ENCODE results near the gene M6PR.
"Not testable (repeated sequence)": the region's sequence is repeated elsewhere in the genome, so short reads cannot be mapped to it uniquely, and the experiment has no call there.

M6PR gene

DNA sequence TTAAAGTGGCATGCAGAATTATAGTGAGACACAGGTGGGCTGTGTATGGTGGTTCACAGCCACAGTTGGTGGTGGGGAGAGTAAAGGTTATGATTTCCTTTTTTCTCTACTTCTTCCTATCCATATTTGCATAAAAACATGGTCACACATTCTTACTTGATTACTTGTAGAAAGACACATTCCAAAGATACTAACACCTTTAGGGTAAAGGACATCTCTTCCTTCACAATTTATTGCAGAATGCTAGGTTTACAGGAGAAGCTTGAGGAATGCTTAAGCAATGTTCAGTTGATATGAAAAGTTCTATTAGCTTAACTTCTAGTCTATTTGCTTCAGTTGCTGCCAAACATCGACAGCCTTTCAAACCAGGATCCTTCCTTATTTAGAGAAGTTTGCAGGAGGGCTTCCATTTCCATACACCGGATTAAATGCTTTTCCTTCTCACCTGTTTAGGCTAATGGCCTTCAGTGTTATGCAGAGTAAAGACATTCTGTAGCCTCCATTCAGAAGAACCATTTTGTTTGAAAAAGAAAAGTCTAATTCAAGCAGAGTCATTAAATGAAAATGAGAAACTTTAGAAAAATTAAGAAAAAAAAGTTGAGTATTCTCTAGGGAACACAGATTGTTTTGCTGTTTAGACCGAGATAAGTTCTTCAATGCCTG lies 37.7 kb downstream of the M6PR start:
- DNase-seq = no peak

DNA sequence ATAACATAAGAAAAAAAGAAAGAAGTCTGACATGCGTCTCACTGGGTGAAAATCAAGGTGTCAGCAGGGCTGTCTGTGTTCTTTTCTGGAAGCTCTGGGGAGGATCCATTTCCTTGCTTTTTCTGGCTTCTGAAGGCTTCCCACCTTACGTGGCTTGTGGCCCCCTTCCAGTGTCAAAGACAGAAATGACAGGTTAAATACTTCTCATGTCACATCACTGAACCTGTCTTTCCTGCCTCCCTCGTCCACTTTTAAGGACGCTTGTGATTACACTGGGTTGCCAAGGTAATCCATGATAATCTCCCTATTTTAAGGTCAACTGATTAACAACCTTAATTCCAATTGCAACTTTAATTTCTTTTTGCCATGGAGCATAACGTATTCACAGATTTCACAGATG lies 39.7 kb downstream of the M6PR start:
- DNase-seq = no peak

GRCh38 chr12:8907513-8907912 lies 41.9 kb downstream of the M6PR start:
- no peak for DNase-seq

DNA sequence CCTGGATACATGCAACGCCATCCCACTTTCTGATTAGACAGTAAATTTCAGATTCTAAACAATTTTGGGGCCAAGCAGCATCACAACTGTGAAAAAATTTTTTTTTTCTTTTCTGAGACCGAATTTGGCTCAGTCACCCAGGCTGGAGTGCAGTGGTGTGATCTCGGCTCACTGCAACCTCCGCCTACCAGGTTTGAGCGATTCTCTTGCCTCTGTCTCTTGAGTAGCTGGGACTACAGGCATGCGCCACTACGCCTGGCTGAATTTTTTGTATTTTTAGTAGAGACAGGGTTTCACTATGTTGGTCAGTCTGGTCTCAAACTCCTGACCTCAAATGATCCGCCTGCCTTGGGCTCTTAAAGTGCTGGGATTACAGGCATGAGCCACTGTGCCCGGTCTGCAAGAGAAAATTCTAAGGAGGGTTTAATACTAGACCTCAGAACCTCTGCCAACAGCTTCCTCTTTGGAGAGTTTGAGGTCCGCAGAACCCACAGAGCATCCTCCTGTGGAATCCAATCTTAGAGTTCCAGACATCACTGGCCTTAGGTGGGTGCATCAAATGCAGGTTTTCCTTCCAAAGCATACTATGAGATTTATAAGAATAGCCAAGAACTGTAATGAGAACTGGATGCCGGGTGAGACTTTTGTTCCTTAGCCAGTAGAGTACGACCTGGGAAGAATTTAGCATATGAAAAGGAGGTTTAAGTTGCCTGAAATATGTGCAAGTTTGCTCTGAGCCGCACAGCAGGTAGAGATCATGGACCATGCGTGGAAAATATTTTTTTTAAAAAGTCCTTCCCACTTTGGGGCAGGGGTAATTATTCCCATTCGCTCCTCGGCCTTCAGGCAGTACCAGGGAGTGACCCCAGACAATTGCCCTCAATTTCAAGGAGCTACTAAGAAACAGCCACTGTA lies 42.9 kb downstream of the M6PR start:
- no peak for DNase-seq

DNA sequence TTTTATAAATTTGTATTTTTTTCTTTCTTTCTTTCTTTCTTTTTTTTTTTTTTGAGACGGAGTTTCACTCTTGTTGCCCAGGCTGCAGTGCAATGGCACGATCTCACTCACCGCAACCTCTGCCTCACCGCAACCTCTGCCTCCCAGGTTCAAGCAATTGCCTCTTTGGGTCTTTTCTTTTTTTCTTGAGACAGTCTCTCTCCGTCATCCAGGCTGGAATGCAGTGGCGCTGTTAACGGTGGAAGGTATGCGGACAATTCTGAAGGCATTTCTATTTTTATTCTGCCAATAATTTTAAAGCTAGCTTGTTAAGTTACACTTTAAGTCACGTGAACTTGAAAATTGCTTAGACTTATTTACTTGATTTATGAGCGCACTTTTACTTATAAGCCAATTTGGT lies 43.9 kb downstream of the M6PR start:
- DNase-seq = no peak

GRCh38 chr12:8904665-8905064 lies 44.8 kb downstream of the M6PR start:
- no peak for DNase-seq

DNA sequence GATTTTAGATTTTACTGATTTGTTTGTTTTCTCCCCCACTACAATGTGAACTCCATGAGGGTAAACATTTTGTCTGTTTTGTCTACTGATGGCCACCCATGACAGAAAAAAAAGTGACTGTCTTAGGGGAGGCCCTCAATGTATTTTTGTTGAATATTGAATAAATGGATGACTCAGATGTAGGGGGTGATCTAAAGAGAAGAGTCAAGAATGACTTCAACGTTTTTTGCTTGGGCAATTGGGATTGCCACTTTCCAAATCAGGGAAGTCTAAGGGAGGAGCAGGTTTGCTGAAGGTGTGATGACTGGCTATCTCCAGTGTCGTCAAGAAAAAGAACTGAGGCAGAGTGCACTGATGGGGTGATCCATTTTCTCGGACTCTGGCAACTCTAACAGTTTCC lies 45.8 kb downstream of the M6PR start:
- no peak for DNase-seq

DNA sequence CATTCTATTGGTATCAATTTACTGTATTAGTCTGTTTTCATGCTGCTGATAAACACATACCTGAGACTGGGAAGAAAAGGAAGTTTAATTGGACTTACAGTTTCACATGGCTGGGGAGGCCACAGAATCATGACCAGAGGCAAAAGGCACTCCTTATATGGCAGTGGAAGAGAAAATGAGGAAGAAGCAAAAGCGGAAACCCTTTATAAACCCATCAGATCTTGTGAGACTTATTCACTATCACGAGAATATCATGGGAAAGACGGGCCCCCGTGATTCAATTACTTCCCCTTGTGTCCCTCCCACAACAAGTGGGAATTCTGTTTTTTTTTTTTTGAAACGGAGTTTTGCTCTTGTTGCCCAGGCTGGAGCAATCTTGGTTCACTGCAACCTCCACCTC lies 46.7 kb downstream of the M6PR start:
- DNase-seq = not testable (repeated sequence)

GRCh38 chr12:8899830-8900229 lies 49.6 kb downstream of the M6PR start:
- no peak for DNase-seq

GRCh38 chr12:8897081-8897480 lies 52.4 kb downstream of the M6PR start:
- no peak for DNase-seq

GRCh38 chr12:8894986-8895385 lies 54.5 kb downstream of the M6PR start:
- DNase-seq = no peak

GRCh38 chr12:8894378-8894777 lies 55.1 kb downstream of the M6PR start:
- DNase-seq = no peak

DNA sequence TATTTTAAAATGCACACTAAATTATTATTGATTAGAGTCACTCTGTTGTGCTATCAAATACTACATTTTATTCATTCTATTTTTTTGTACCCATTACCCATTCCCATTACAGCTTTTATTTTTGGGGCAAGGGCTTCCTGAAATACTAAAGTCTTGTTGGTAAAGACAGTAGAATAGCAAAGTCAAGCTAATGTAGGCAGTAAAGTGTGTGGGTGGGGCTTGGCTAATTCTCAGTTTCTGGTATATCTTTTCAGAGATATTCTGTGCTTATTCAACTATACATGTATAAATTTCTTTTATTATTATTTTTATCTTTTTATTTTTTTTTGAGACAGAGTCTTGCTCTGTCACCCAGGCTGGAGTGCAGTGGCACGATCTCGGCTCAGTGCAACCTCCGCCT lies 57.5 kb downstream of the M6PR start:
- DNase-seq = no peak
